Daoy (cell line): ENCODE data around the gene ANKMY1. TPM values are rescaled to one million over a fixed set of nuclear protein-coding genes. Genes with fewer than 3 reads are reported as not detected.
"Not testable (repeated sequence)": the region's sequence is repeated elsewhere in the genome, so short reads cannot be mapped to it uniquely, and the experiment has no call there.

ENCODE experiments used
- DNase-seq: peaks from one replicate; pipeline ENCODE4 v3.0.0-alpha.2; 2015; ENCODE audit warnings: low read depth
- total RNA-seq: library from RNA; depleted of rRNA; stranded (reverse); fragments of >200 nt; shearing (Covaris generic); gene quantifications from 2 replicates; pipeline ENCODE4 v1.2.3, GENCODE V29; 2014

The ANKMY1 gene
- total RNA-seq, 1 experiment from 2014 or later = 4.7 TPM

GRCh38 chr2:240555541-240556250 lies 2.1 kb downstream of the ANKMY1 start:
- DNase-seq = no peak

GRCh38 chr2:240554767-240555493 lies 2.9 kb downstream of the ANKMY1 start:
- DNase-seq = no peak

- DNase-seq = no peak
Observed at GRCh38 chr2:240553956-240554480, 3.8 kb downstream of the ANKMY1 start.

- no peak for DNase-seq
Observed at GRCh38 chr2:240551811-240552210, 6.0 kb downstream of the ANKMY1 start.

- no peak for DNase-seq
Observed at GRCh38 chr2:240551288-240551687, 6.5 kb downstream of the ANKMY1 start.

GRCh38 chr2:240539906-240540305 lies 17.9 kb downstream of the ANKMY1 start:
- no peak for DNase-seq

- DNase-seq = not testable (repeated sequence)
Observed at GRCh38 chr2:240539101-240539500, 18.7 kb downstream of the ANKMY1 start.

GRCh38 chr2:240538031-240538780 lies 19.6 kb downstream of the ANKMY1 start:
- DNase-seq = no peak

GRCh38 chr2:240532031-240532775 lies 25.6 kb downstream of the ANKMY1 start:
- no peak for DNase-seq

GRCh38 chr2:240531038-240531437 lies 26.8 kb downstream of the ANKMY1 start:
- DNase-seq = no peak

- DNase-seq = no peak
Observed at GRCh38 chr2:240530181-240530580, 27.6 kb downstream of the ANKMY1 start.

GRCh38 chr2:240529344-240529999 lies 28.3 kb downstream of the ANKMY1 start:
- DNase-seq = no peak

GRCh38 chr2:240528406-240529040 lies 29.3 kb downstream of the ANKMY1 start:
- DNase-seq = no peak

GRCh38 chr2:240527153-240527750 lies 30.5 kb downstream of the ANKMY1 start:
- DNase-seq = no peak

GRCh38 chr2:240526521-240526920 lies 31.3 kb downstream of the ANKMY1 start:
- no peak for DNase-seq

GRCh38 chr2:240525802-240526201 lies 32.0 kb downstream of the ANKMY1 start:
- DNase-seq = no peak

GRCh38 chr2:240524963-240525718 lies 32.6 kb downstream of the ANKMY1 start:
- DNase-seq = no peak

GRCh38 chr2:240523451-240524281 lies 34.1 kb downstream of the ANKMY1 start:
- DNase-seq = no peak
